ENCODE data around the gene OR5AN1.
"Not testable (repeated sequence)": the region's sequence is repeated elsewhere in the genome, so short reads cannot be mapped to it uniquely, and the experiment has no call there.

The OR5AN1 gene, protein sequence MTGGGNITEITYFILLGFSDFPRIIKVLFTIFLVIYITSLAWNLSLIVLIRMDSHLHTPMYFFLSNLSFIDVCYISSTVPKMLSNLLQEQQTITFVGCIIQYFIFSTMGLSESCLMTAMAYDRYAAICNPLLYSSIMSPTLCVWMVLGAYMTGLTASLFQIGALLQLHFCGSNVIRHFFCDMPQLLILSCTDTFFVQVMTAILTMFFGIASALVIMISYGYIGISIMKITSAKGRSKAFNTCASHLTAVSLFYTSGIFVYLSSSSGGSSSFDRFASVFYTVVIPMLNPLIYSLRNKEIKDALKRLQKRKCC

GRCh38 chr11:59358595-59358994 lies at the start of gene OR5AN1:
Gene OR5AN1, plus strand, starts transcription at chr11:59358895. Its CDS starts 5,564 bp downstream, at chr11:59364459.
- no peak for DNase-seq (ENCODE audit: low read depth in 2 of 2)

- no peak for DNase-seq (ENCODE audit: low read depth in 2 of 2)
Observed at GRCh38 chr11:59335001-59335400, 23.7 kb upstream of the OR5AN1 start.

DNA sequence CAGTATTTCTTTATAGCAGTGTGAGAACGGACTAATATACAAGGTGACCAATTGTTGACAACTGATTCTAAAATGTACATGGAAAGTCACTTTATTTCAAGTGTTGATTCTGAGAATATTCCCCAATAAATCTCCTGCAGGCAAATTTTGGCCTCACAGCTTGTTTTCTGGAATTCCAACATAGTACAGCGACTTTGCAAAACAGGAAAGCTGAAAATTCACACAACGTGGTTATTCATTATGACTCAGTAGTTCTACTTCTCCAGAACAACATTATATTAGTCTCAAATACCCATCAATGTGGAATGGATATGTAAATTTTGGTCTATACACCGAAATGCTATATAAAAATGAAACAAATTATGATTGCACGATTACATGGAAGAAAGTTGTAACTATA lies 22.5 kb upstream of the OR5AN1 start:
- no peak for DNase-seq (ENCODE audit: low read depth in 2 of 2)

GRCh38 chr11:59336931-59337330 lies 21.8 kb upstream of the OR5AN1 start:
- no peak for DNase-seq (ENCODE audit: low read depth in 2 of 2)

GRCh38 chr11:59349657-59350056 lies 9.0 kb upstream of the OR5AN1 start:
- DNase-seq (ENCODE audit: low read depth in 2 of 2): not testable (repeated sequence)

- DNase-seq (ENCODE audit: low read depth in 2 of 2): no peak
Observed at GRCh38 chr11:59355226-59355625, 3.5 kb upstream of the OR5AN1 start.

DNA sequence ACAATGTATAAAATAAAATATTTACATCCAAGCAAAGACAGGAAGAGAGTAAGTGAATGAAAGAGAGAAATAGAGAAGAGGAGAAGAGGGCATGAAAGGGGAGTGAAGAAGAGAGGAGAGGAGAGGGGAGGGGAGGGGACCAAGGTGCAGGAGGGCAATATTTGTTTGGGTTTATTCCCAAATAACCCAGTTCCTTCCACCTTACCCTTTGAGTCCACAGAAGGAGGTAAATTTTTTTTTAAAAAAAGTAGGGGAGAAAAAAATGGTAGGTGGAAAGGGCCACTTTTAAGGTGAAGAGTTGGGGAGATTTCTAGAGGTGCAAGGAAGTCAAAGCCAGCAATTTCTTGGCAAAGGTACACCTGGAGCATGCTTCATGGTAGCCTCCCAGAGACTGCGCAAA lies 2.1 kb upstream of the OR5AN1 start:
- DNase-seq (ENCODE audit: low read depth in 2 of 2): no peak

DNA sequence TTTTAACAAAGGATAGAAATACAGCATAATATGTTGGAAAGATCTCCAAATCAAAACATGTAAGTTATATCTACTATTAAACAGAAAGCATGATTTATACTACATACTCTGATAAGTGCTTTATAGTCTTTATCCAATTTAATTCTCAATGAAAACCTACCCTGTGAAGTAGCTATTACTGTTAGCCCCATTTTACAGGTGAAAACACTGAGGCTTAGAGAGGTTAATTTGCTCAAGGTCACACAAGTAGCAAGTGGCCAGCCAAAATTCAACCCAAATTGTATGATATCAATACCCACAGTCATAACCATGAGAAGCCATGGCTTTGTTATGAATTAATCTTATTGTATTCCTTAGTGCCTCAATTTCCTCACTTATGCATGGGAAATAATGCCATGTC lies 675 bp upstream of the OR5AN1 start:
- no peak for DNase-seq (ENCODE audit: low read depth in 2 of 2)

DNA sequence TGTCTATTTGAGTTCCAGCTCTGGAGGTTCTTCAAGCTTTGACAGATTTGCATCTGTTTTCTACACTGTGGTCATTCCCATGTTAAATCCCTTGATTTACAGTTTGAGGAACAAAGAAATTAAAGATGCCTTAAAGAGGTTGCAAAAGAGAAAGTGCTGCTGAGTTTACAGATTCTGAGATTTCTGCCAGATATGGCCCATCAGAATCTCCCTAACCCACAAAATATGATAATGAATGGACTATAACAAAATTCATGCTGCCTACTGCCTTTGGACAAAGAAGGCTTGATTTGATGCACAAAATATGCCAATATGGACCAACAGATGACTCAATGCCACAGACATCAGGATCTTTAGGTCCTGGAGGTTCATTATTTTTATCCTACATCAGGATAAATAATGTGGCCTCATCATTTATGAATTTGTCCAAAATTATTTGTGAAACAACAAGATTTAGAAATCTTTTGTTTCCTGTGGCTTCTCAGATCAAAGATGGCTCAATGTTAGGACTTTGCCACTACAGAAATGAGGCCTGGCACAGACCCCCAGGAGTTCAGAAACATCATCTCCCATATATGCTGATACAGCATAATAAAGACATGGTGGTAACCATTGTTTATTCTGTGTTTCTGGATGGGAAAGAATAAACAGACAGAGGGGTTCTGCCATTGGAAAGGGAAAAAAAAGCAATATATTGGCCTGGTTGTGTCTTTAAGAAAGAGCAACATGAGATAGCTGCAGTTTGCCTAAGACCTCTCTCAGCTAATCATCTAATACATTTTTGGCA lies 6.7 kb downstream of the OR5AN1 start:
- no peak for DNase-seq (ENCODE audit: low read depth in 2 of 2)

DNA sequence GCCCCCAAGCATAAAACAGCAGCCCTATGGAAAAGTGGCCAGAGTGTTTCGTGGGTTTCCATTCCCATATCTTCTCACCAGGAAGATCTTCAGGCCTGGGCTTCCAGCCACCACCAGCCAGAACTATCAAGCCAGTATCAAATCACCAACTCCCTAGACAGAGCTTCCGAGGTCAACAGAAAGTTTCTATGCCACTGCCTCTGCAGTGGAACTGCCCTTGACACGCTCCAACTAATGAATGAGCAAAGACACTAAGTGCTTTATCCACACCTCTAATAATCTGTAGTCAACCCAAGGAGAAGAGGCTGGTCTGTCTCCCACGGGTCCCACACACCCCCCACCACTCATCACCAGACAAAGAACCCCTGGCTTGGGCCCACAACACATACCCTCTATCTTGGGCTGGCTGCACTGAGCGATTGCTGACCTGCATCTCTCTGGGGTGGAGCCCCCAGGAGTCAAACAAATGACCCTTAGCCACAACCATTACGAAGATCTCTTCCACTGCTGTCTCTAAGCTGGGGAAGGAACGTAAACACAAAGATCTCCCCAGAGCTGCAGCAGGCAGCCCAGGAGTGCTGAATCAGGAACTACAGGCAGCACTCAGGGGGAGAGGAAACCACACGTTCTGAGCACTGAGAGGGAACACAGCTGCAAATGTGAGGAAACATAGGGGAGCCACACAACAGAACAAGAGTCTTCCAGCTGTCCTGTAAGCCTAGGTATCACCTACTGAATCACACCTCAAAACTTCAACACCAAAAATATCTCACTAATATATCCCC lies 9.7 kb downstream of the OR5AN1 start:
- DNase-seq (ENCODE audit: low read depth in 2 of 2): no peak

DNA sequence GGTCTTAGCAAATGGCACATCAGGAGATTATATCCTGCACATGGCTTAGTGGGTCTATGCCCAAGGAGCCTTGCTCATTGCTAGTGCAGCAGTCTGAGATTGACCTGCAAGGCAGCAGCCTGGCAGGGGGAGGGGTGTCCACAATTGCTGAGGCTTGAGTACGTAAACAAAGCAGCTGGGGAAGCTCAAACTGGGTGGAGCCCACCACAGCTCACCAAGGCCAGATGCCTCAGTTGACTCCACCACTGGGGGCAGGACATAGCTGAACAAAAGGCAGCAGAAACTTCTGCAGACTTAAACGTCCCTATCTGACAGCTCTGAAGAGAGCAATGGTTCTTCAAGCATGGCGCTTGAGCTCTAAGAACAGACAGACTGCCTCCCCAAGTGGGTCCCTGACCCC lies 13.6 kb downstream of the OR5AN1 start:
- DNase-seq (ENCODE audit: low read depth in 2 of 2): not testable (repeated sequence)

GRCh38 chr11:59380263-59381059 lies 21.8 kb downstream of the OR5AN1 start:
- DNase-seq (ENCODE audit: low read depth in 2 of 2): no peak

GRCh38 chr11:59394186-59394585 lies 35.5 kb downstream of the OR5AN1 start:
- DNase-seq (ENCODE audit: low read depth in 2 of 2): no peak

DNA sequence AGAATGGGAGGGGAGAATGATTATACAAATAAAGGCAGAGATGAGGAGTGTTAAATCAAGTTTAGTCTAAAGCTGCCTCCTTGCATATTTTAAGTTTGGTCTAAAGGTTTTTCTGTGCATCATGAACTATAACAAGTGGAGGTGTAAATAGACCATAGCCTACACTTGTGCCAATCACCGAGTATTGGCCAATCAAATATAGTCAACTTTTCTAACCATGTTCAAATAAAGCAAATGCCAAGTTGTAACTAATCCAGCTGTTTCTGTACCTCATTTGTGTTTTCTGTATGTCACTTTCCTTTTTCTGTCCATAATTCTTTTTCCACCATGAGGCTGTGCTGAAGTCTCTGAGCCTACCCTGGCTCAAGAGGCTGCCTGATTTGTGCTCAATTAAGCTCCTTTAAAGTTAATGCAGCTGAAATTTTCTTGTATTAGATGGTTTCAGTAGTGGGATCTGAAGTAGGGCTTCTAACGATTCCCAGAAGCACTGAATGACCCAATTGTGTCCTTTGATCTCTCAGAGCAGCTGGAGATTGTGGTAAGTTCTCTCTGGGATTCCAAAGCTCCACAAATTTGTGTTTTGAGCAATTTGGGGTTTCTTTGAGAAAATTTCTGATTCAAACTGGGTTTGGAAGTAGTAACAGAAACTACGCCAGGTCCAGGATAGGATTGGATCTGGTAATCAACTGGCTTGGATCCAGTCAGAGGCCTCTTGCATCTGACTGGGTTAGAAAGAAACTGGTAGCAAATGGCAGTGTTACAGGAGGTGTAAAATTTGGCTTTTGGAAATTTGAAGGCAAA lies 42.0 kb downstream of the OR5AN1 start:
- DNase-seq (ENCODE audit: low read depth in 2 of 2): no peak

DNA sequence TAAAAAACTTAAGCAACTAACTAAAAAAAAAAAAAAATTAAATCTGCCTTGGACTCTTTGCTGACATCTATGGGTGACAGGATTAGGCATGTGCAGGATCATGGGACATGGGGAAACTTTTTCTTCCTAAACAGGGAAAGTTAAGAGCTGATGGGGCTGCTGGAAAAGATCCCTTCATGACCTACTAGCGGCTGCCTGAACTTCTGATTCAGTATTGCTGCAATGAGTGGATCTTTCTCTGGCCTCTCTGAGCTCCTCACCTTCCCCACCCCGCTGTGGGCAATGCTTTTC lies 42.5 kb downstream of the OR5AN1 start:
- DNase-seq (ENCODE audit: low read depth in 2 of 2): no peak

GRCh38 chr11:59403546-59403945 lies 44.9 kb downstream of the OR5AN1 start:
- no peak for DNase-seq (ENCODE audit: low read depth in 2 of 2)

DNA sequence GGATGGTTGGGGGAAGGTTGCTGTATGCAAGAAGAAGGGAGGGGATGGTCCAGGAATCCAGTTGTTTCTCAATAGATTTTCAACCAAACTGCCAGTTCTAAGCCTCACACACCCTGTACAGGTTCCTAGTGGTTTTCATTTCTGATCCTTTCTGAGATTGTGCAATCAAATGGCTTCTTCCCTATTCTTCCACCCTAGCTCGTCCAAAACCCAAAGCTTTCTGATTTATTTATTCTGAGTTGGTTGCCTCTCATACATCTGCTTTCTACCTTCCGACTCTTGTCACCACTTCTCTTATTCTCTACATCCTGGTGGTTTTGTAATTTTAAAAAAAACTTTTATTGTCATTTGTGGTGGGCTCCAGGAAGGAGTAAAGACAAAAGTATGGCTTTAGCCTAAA lies 55.0 kb downstream of the OR5AN1 start:
- DNase-seq (ENCODE audit: low read depth in 2 of 2): no peak

- no peak for DNase-seq (ENCODE audit: low read depth in 2 of 2)
Observed at GRCh38 chr11:59415111-59415510, 56.4 kb downstream of the OR5AN1 start.

DNA sequence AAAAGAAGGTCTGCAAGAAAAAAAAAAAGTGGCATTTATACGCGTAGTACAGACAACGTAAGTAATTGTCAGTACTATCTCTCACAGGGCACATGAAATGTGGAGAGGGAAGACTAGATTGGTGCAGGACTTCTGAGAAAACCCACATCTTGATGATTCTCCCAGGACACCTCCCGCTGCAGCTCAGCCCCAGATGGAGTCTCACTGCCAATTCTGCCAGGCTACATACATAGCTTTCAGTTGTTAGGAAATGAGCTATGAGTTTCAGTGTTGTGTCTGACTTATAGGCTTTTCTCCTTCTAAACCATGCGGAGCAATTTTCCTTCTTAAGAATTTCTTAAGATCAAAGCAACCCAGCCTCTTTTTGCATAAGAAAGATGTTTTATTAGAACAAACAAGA lies 57.9 kb downstream of the OR5AN1 start:
- no peak for DNase-seq (ENCODE audit: low read depth in 2 of 2)

DNA sequence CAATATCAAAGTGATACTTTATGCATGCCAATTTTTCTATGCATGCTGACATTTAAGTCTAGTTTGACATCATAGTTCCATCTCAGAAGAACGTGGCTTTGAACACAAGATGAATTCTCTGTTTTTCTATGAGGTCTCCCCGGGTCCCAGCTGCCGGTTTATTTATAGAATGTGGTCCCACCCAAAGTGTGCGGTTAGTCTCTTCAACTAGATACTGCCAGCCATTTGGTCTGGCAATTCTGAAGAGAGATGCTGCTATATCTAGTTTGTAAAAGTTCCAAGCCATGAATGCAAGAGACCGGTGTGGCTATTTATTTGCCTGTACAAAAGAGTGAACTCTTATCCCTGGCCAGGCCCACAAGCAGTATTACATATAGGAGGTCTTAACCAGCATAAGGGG lies 58.3 kb downstream of the OR5AN1 start:
- no peak for DNase-seq (ENCODE audit: low read depth in 2 of 2)

DNA sequence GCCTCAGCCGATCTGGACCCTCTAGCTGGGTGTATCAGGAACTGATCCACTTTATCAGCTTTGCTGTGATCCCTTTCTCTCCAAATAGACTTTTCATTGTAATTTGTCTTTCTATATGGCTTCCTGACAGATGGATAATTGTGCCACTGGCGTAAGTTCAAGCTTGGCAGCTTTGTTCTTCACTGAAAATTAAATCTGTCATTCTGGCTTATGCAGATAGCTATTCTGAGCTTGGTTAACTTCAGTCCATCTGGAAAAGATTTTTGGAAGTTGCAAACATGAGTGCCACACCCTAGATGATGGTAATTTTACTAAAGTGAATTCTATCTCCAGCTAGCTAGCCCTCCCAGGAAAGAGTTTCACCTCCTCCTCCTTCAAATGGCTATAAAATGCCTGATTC lies 59.5 kb downstream of the OR5AN1 start:
- no peak for DNase-seq (ENCODE audit: low read depth in 2 of 2)

Measured in stimulated activated CD8-positive, alpha-beta memory T cell treated with anti-CD3 and anti-CD28 coated beads, Interleukin-2, amount 100 ng/mL, for 48 hours (primary cell).